ENCODE measurements around the gene DISC1.

DNA sequence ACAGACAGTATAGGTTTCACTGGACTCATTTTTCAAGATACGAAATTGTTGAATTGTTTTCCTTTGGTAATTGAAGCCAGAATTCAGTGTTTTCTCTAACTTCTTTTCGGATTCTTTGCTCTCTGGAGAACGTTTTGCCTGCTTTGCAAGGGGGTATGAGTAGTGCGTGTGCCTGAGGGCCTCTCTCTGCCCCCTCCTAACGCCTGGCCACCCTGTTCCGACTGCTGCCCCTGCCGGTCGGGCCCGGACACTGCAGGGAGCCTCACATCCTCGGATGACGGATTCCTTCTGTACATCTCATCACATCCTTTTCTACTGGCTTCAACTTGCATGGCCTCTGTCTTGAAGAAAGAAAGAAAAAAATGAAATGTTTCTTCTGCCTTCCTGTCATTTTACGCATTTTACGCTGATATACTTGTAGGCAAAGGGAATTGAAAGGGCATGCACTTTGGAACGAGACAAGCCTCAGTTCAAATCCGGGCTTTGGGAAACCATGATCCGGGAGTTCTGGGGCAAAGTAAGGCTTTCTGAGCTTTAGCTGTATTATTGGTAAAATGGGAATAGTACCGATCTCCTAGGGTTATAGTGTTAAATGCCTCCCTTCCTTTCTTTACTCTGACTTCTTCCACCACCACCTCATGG lies 65.1 kb downstream of the DISC1 start:
- TF ChIP-seq, protein P1, sequence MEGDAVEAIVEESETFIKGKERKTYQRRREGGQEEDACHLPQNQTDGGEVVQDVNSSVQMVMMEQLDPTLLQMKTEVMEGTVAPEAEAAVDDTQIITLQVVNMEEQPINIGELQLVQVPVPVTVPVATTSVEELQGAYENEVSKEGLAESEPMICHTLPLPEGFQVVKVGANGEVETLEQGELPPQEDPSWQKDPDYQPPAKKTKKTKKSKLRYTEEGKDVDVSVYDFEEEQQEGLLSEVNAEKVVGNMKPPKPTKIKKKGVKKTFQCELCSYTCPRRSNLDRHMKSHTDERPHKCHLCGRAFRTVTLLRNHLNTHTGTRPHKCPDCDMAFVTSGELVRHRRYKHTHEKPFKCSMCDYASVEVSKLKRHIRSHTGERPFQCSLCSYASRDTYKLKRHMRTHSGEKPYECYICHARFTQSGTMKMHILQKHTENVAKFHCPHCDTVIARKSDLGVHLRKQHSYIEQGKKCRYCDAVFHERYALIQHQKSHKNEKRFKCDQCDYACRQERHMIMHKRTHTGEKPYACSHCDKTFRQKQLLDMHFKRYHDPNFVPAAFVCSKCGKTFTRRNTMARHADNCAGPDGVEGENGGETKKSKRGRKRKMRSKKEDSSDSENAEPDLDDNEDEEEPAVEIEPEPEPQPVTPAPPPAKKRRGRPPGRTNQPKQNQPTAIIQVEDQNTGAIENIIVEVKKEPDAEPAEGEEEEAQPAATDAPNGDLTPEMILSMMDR (IDR thresholded peaks at IDR 0.05) = peak; percentile 44 to 61 (median 52)
- TF ChIP-seq POLR2A (IDR thresholded peaks at IDR 0.05) = no peak
